OCI-M1 (cell line): ENCODE data around the gene SLX4IP.
A peak's percentile ranks its signal among the peaks of the same experiment; 100 is the strongest.

ENCODE experiments used
- DNase-seq: peaks from one replicate; lab custom pipeline; 2025; lab: John Stamatoyannopoulos, UW

Gene SLX4IP

DNA sequence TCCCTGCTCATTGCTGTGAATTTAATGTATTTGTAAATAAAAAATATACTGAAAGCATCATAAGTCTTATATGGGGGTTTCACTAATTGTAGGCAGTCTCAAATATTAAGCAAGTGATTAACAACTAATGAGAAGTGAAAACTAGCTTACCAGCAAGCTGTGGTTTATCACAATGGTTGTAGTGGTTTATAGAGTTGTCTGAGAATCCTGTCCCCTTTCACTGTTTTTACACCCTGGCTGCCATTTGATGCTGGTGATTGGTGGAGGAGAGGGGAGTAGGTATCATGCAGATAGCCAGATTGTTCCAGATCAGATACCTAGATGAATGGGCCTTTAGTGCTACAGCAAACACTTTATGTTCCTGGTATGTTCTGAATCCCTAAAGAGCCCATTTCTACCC is 7.1 kb upstream of the SLX4IP start:
- no peak for DNase-seq

DNA sequence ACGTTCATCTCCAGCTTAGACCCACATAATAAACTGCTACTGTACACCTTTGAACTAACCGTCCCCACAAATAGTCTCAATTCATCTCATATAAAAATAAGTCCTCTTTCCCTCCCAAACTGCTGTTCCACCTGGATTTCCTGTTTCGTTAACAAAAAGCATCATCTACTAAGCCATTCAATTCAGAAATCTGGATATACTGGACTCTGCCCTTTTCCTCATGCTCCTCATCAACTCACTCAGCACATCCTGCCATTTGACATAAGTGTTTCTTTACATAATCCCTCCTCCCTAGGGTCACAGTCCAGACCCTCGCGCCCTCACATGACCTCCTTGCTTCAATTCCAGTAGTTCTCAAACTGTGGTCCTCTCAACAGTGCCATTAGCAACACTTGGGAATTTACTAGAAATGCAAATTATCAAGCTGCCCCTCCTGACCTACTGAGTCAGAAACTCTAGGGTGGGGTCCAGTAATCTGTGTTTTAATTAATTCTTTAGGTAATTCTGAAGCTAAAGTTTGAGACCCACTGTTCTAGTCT is 5.6 kb upstream of the SLX4IP start:
- no peak for DNase-seq

DNA sequence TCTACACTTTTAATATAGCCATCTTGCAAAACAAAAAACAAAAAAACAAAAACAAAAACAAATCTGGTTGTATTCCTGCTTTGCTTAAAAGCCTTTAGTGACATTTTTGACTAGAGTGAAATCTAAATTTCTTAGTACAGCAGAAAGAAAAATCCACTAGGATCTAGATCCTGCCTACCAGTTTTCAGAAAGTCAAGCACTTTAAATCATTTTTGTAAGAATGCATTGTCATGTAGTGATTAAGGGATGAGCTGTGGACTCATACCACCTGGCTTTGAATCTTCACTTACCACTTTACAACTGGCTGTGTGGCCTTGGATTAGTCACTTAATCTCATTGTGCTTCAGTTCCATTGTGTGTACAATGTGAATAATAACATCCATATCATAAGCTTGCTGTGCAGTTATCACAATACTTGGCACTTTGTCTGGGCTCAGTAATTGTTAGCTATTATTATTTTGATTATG is 5.1 kb upstream of the SLX4IP start:
- DNase-seq, result peak; percentile 22

DNA sequence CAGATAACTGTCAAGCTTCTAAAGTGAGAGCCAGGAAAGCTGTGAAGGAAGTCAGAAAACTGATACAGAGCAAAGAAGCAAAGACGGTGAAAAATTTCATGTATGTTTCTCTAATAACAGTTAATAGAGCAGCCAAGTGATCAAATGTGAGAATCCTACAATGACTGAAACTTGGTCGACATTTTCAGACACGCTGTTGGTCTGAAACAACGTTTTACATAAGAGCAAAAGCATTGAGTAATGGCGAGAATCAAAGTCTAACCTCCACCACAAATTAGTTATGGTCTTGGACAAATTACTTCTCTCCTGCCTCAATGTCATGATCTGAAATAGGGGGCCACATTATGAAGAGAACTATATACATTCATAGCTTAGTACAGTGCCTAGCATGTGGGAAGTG is 4.4 kb upstream of the SLX4IP start:
- no peak for DNase-seq

DNA sequence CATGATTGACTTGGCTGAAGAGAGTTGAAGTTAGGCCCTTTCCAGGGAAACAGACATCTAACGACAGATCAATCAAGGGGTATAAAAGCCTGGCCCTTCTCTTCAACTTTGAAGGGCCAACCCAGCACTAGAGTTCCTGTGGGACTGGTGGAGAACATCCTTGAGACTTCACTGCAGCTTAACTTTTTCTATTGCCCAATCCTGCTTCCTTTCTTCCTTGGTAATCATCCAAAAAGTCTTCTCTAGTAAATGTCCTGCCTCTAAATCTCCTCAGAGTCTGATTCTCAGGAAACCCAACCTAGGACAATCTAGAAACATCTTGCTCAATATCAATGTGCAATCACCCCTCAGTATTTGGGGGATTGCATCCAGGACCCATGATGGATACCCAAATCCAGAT is 3.0 kb upstream of the SLX4IP start:
- DNase-seq, result no peak

DNA sequence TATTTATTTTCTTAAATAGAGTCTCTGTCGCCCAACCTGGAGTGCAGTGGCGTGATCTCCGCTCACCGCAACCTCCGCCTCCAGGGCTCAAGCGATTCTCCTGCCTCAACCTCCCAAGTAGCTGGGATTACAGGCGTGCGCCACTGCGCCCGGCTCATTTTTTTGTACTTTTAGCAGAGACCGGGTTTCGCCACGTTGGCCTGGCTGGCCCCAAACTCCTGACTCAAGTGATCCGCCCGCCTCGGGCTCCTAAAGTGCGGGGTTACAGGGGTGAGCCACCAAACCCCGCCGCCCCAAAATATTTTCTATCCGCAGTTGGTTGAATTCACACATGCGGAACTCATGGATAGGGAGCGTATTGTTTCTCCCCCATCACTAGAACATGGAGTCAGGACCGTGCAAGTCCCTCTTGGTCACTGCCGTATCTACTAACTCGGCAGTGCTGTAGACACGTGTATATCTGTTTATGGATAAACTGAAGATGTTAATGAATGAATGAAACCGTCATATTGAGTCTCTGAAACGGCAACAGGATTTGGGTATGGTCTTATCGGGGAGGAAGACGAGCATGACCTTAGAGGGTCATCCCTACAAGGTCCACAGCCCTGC is 2.0 kb upstream of the SLX4IP start:
- no peak for DNase-seq

DNA sequence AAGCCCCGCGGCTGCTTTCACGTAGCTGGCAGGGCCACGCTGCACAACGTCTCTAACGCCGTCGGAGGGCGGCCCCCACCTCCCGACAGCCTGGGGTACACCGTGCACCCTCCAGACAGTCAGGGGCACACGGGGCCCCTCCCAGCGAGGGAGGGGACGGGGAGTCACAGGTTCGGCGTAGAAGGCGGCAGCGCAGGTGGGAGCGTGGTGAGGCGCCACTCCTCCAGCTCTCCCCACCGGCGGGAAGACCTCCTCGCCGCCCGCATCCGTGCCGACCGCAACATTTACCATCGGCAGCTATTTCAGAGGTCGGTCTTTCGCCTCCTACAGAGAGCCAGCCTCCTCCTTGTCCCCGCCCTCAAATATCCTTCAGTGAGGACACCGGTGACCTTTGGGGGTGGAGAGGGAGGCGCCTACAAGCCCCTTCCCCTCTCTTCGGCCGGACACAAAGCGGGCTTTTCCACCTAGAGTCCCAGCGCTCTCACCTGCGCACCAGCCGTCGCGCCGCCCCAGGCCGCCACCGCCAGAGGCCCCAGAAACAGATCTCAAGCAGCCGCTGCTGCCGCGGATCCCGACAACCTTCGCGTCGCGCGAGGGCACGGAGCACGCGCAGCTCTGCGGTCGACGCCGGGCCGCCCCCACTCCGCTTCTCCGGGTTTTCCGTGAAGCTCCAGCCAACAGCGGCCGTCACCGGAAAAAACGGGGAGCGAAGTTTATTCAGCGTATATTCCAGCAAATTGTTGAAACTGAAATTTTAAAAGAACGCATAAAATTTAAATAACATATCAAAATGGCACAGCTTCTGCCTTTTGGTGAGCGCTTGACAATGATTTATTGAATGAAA is 1.3 kb upstream of the SLX4IP start, which contains the start of gene MKKS:
Gene MKKS, minus strand, starts transcription at position 600 of the 844 bp plus-strand sequence. CDS start 20,708 bp downstream, outside the sequence.
- DNase-seq, result peak; percentile 94

DNA sequence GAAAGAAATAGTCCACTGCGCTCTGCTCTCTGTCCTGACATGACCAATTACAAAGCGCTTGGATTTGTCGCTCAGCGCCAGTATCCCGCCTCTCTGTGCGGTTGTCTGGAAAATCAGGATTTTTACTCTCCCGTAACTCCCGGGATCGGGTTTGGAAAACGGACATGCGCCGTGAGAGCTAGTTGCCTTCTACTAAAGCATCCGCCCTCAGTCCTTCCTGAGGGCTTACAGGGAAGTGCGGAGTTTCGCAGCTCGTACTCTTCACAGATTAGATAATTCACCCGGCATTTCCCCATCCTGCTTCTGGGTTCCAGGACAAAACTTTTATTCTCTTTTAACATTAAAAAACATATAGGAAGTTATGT is 656 bp upstream of the SLX4IP start:
- DNase-seq, result peak; percentile 98

DNA sequence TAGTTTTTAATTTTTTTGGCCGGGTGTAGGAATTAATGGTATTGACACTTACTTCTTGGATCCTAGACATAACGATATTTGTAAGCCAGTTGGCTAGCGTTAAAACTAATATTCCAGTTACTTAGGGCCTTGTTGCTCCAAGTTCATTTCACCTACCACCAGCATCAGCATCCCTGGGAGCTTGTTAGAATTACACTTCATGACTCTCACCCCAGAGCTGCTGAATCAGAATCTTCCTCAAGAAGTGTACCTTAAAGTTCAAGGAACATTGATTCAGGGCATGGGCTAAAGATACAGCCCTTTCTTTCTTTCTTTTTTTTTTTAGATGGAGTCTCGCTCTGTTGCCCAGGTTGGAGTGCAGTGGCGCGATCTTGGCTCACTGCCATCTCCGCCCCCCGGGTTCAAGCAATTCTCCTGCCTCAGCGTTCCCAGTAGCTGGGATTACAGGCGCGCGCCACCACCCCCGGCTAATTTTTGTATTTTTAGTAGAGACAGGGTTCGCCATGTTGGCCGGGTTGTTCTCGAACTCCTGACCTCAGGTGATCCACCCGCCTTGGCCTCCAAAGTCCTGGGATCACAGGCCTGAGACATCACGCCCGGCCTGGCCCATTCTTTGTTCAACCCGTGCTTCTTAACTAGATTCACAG is 1.1 kb downstream of the SLX4IP start:
- no peak for DNase-seq

DNA sequence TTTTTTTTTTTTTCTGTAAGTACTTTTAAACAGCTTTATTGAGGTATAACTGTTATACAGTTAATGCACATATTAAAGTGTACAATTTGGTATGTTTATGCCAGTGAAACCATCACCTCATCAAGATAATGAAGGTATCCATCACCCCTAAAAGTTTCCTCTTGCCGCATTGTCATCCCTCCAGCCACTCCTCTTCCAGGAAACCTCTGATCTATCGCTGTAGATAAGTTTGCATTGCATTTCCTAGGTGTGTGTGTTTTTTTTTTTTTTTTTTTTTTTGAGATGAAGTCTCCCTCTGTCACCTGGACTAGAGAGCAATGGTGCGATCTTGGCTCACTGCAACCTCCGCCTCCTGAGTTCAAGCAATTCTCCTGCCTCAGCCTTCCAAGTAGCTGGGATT is 3.1 kb downstream of the SLX4IP start:
- DNase-seq, result no peak

DNA sequence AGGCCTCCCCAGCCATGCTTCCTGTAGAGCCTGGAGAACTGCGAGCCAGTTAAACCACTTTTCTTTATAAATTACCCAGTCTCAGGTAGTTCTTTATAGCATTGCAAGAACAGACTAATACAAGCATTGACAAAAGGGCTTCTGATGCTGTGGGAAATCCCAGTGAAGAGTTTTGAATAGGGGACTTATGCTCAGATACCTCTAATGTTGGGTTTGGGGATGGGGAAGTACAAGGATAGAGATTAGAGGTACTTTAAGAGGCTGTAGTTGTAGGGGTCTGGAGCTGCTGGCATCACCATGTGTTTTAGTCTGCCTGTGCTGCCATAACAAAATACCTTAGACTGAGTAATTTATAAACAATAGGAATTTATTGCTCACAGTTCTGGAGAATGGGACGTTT is 8.8 kb downstream of the SLX4IP start:
- DNase-seq, result no peak

DNA sequence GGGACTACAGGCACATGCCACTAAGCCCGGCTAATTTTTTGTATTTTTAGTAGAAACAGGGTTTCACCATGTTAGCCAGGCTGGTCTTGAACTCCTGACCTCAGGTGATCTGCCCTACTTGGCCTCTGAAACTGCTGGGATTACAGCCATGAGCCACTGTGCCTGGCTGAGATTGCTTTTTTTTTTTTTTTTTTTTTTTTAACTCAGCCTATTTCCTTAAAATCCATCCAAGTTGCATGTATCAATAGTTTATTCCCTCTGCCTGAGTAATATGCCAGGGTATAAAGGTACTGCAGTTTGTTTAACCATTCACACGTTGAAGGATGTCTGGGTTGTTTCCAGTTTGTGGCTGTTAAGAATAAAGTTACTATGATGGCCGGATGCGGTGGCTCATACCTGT is 10.7 kb downstream of the SLX4IP start:
- DNase-seq, result no peak

DNA sequence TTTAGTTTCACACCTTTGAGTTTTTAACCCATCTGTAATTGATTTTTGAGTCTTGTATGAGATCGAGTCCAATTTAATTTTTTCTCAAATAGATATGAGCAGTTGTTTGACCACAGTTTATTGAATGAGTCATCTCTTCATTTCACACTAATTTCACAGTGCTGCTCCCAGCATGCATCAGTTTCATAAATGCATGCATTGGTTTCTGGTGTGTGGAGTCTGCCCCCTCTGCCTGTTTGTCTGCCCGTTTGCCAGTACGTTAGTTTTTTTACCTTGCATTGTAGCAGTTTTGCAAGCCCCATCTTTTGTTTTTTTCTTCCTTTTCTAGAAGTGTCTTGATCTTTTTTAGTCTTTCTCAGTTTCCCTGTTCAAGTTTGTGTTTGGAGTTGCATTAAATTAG is 11.9 kb downstream of the SLX4IP start:
- peak; percentile 92 for DNase-seq

DNA sequence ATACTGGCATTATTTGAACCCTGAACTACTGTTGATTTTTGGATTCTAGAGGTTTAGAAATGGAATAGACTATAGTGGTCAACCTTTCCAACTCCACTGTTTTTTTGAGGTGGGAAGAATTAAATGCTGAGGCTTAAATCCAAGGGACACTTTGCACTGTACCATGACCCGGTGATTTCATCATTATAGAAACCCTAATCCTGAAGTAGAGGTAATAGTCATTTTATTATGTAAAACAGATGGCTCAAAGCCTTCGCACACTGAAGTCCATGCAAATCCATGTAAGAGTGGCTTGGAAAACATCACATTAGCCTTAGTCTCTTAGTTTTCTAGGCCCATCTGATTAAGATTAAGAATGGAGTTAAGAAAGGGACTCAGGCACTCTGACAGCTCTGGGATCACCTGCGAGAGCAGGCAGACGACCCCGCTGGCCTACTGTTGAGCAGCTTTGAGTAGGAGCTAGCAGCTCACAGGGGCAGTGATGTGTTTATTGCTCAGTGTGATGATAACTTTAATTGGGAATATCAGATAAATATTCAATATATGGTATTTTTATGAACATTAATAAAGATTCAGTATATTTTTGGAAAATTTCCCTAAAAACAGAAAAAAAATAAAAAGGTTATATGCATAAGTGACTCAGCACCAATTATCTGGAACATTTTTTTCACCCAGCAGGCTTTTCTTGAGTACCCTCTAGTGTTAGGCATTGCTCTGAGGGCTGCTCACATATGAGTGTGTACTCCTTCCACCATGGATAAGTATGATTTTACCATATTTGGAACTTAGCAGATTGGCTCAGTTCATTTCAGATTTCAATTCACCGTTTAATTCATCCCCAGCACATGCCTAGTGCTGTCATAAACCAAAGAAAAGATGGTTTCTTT is 13.4 kb downstream of the SLX4IP start:
- DNase-seq, result peak; percentile 59

DNA sequence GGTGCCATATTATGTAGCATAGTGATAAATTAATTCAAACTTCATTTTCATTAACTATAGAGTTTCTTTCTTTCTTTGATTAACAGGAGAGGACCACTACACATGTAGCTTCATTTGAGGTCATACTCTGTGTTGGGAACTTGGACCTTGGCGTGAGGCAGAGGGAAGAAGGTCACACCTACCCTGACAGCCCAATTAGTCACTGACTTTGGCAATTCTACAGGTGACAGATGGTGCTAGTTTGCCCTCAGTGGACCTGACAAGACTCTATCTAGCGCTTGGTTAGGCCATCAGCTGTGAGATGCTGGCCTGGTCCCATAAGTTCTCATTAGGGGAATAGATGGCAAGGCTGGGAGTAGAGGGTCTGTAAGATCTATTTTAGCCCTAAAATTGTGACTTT is 14.2 kb downstream of the SLX4IP start:
- DNase-seq, result no peak

DNA sequence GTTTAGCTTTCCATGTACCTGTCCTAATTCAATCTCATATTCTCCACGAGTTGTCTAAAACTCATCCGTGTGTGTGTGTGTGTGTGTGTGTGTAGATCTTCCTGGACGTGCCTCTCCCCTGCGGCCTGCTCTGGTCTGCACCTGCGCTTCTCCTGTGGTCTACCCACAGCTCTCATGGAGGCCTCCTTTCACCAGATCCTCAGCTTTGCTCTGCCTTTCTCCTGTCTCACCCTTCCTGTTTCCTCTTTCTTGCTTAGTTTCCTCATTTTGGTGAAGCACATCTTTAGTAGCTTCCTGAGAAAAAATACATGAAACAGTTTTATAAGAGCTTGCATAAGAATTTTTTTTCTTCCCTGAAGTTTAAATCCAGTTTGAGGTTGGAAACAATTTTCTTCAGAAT is 18.1 kb downstream of the SLX4IP start:
- peak; percentile 88 for DNase-seq

DNA sequence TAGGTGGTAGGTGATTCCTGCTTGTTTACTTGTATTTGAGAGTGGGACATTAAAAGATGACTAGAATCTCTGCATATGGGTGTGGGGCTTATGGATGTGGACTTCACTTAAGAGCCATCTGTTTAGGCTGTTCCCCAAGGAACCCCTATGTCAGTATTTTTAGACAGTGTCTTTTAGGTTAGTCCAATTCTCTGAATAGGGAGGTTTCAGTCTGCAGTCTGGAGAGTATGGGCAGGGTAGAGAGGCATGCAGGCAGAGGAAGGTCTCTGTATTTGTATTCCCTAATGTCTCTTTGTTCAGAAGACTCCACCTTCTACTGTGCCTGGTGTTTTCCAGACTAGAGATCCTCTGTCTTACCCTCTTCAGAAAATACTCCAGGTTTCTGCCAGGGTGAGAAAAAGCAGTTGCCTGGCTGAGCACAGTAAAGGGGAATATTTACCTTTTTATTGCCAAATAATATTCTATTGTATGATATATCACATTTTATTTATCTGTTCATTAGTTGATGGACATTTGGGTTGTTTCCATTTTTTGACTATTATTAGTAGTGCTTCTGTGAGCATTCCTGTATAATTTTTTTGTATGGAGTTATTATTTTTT is 19.1 kb downstream of the SLX4IP start:
- no peak for DNase-seq

DNA sequence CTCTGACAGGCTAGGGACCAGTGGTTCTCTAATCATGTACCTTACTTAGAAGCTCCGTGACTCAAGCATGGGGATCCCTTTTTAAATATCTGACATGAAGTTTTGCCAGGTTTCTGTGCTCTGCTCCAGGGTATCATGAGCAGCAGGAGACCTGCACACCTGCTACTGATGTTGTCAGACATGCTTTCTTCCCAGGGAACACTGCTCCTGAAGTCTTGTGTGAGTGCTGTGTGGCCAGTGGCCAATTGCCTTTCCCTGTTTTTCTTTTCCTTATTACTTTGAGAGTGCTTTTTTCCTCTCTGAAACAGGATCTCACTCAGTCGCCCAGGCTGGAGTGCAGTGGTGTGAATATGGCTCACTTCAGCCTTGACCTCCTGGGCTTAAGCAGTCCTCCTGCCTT is 26.4 kb downstream of the SLX4IP start:
- DNase-seq, result no peak

DNA sequence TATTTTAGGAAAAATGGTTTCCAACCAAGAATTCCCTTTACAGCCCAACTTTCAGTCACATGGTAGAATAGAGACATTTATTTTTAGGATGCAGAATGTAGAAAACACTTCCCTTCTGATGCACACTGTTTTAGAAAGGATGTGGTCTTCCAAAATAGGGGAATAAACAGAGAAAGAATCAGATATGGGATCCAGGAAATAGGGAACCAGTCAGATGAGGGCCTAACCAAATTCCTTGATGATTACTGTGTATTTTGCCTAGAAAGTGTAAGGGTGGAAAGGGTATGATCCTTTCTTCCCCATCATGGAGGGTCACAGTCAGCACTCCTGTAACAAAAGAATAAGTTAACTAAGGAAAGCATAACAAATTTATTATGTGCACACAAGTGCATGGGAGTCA is 27.4 kb downstream of the SLX4IP start:
- DNase-seq, result no peak

DNA sequence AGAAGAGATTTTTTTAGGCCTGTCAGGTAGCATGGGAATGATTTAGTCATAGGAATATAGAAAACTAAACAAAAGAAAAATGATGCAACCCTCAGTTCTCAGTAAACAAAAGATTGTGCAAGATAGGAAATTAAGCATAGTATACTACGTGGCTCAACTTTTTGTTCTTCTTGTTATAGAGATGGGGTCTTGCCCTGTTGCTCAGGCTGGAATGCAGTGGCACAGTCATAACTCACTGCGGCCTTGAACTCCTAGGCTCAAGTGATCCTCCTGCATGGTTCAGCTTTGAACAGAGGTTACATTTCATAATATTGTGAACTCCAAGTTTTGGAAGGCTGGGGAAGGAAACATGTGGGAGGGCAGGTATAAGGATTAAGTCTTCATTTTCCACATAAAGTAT is 28.5 kb downstream of the SLX4IP start:
- peak; percentile 79 for DNase-seq

DNA sequence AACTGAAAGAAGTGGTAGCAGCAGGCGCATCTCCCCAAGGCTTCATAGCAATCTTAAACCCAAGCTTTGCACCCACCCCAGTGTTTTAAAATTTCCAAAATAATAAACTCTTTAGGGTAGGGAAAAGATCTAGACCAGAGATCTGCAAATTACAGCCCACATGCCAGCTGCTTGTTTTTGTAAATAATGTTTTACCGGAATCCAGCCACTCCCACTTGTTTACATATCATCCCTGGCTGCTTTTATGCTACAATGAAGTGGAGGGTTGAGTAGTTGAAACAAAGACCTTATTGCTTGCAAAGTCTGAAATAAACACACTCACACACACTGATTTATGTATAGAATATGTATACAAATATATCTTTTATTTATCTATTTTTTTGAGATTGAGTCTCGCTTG is 30.0 kb downstream of the SLX4IP start:
- no peak for DNase-seq
